Trophoblast cell (in vitro differentiated cells and primary cell): ENCODE data around the gene ABTB2.

ENCODE experiments used
- DNase-seq, 2 donors: peaks; one replicate each; pipeline ENCODE4 v3.0.0-alpha.2; 2016
- H2AFZ ChIP-seq: 2 replicates; pipeline ENCODE4 v1.6.1; 2013; ENCODE audit warnings: low read length, moderate library complexity, mild to moderate bottlenecking; ENCODE audit not compliant: insufficient read depth, poor library complexity
- H2AK5ac ChIP-seq: 2 replicates; pipeline ENCODE4 v1.6.1; 2013; ENCODE audit warnings: mild to moderate bottlenecking, low read length
- H2BK120ac ChIP-seq: 2 replicates; pipeline ENCODE4 v1.6.1; 2013; ENCODE audit warnings: low read length, mild to moderate bottlenecking, moderate library complexity; ENCODE audit not compliant: insufficient read depth, poor library complexity
- H2BK12ac ChIP-seq: 2 replicates; pipeline ENCODE4 v1.6.1; 2013; ENCODE audit warnings: mild to moderate bottlenecking, low read length, moderate library complexity
- H2BK5ac ChIP-seq: 2 replicates; pipeline ENCODE4 v1.6.1; 2013; ENCODE audit warnings: low read length, low read depth, moderate library complexity, mild to moderate bottlenecking; ENCODE audit not compliant: poor library complexity
- H3K14ac ChIP-seq: 2 replicates; pipeline ENCODE4 v1.6.1; 2013; ENCODE audit warnings: mild to moderate bottlenecking, low read length
- H3K18ac ChIP-seq: 2 replicates; pipeline ENCODE4 v1.6.1; 2013; ENCODE audit warnings: mild to moderate bottlenecking, low read length
- H3K23ac ChIP-seq: 2 replicates; pipeline ENCODE4 v1.6.1; 2013; ENCODE audit warnings: low read length
- H3K27ac ChIP-seq: 2 replicates; pipeline ENCODE4 v1.5.1; 2013; ENCODE audit warnings: low read depth, mild to moderate bottlenecking, inconsistent platforms, low read length, moderate library complexity
- H3K27me3 ChIP-seq: 2 replicates; pipeline ENCODE4 v1.6.1; 2013; ENCODE audit warnings: inconsistent platforms, mild to moderate bottlenecking, low read length, moderate library complexity; ENCODE audit not compliant: insufficient read depth
- H3K36me3 ChIP-seq, 2 experiments: 1 replicate in 1 of 2; 2 replicates in 1 of 2; pipeline ENCODE4 v1.6.1; 2013; ENCODE audit warnings: low read length in 2 of 2, mild to moderate bottlenecking in 2 of 2, moderate library complexity in 1 of 2; ENCODE audit not compliant: insufficient read depth in 2 of 2, control insufficient read depth in 1 of 2
- H3K4ac ChIP-seq: 2 replicates; pipeline ENCODE4 v1.6.1; 2013; ENCODE audit warnings: low read depth, mild to moderate bottlenecking, low read length, moderate library complexity
- H3K4me1 ChIP-seq, 2 experiments: 1 replicate in 1 of 2; 2 replicates in 1 of 2; pipeline ENCODE4 v1.6.1; 2013; ENCODE audit warnings: low read length in 2 of 2, mild to moderate bottlenecking in 2 of 2, moderate library complexity in 1 of 2; ENCODE audit not compliant: insufficient read depth in 2 of 2, control insufficient read depth in 1 of 2
- H3K4me2 ChIP-seq: 2 replicates; pipeline ENCODE4 v1.6.1; 2013; ENCODE audit warnings: inconsistent platforms, mild to moderate bottlenecking, low read length, moderate library complexity
- H3K4me3 ChIP-seq: 2 replicates; pipeline ENCODE4 v1.5.1; 2013; ENCODE audit warnings: mild to moderate bottlenecking, low read depth, low read length, inconsistent platforms
- H3K79me1 ChIP-seq: one replicate; pipeline ENCODE4 v1.6.1; 2013; ENCODE audit warnings: low read length
- H3K79me2 ChIP-seq: 2 replicates; pipeline ENCODE4 v1.6.1; 2013; ENCODE audit warnings: low read length, mild to moderate bottlenecking; ENCODE audit not compliant: control insufficient read depth, insufficient read depth, poor library complexity
- H3K9ac ChIP-seq: 2 replicates; pipeline ENCODE4 v1.6.1; 2013; ENCODE audit warnings: mild to moderate bottlenecking, low read length
- H3K9me3 ChIP-seq: 2 replicates; pipeline ENCODE4 v1.6.1; 2013; ENCODE audit warnings: low read depth, mild to moderate bottlenecking, control low read depth, inconsistent platforms, low read length; ENCODE audit not compliant: insufficient read depth
- H4K12ac ChIP-seq: 2 replicates; pipeline ENCODE4 v1.6.1; 2013; ENCODE audit warnings: low read depth, mild to moderate bottlenecking, low read length, moderate library complexity
- H4K8ac ChIP-seq: 2 replicates; pipeline ENCODE4 v1.6.1; 2013; ENCODE audit warnings: low read depth, mild to moderate bottlenecking, low read length, moderate library complexity
- H4K91ac ChIP-seq: one replicate; pipeline ENCODE4 v1.6.1; 2013; ENCODE audit warnings: low read depth, mild to moderate bottlenecking, low read length, moderate library complexity
- WGBS: extraction: QIAGEN DNeasy Blood & Tissue Kit; methylation state at CpG from one replicate; pipeline ENCODE4 v1.1.7; 2013; ENCODE audit warnings: missing lambda C conversion rate; ENCODE audit not compliant: insufficient read length, insufficient coverage; ENCODE audit errors: extremely low coverage; 5-methylcytosine and 5-hydroxymethylcytosine counted together

ABTB2 gene

DNA sequence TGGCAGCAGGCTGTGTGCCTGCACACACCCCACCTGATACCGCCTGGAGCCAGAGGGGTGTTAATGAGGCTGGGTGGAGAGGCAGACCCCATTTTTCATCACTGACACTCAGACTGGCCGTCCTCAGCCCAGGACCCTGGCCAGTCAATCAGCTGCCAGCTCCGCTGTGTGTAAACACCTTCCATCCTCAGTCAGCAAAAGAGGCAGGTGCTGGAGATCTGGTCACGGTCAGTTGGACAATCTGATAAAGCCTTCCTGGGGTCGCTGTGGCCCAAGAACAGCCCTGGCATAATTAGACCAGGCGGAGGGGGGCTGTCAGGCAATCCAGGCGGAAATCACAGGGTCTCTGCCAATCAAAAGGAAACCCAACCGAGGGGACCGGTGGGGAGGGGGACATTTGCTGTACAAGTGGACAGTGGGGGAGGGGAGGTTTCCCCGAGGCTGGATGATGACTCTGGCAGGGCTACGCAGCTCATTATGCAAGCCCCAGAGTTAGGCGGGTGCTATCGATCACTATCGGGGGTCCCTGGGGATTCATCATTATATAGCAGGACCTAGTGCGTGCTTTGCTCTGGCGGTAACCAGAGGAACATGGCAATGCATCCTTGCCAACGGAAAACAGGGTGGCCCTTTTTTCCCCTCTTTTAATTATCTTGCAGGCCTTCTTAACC, 72.9 kb downstream of the ABTB2 start:
- no peak overlapping the region for H2BK5ac ChIP-seq
- no peak overlapping the region for H2AK5ac ChIP-seq
- no peak for DNase-seq
- H3K27me3 ChIP-seq: no peaks in the 10 kb centered on the region
- H3K23ac ChIP-seq: no peak overlapping the region
- no peak overlapping the region for H4K91ac ChIP-seq
- H3K18ac ChIP-seq: no peak overlapping the region
- no peak overlapping the region for H3K4me2 ChIP-seq
- H2BK120ac ChIP-seq: no peak overlapping the region
- H4K8ac ChIP-seq: no peak overlapping the region
- peaks cover 4 to 5% of the 10 kb centered on the region in 2 experiments for H3K4me1 ChIP-seq
- H3K79me1 ChIP-seq: no peaks in the 10 kb centered on the region
- no peak overlapping the region for H3K4ac ChIP-seq
- H3K9ac ChIP-seq: no peak overlapping the region
- no peak overlapping the region for H3K27ac ChIP-seq
- no peak overlapping the region for H2BK12ac ChIP-seq
- no peaks in the 10 kb centered on the region for H3K79me2 ChIP-seq
- H3K14ac ChIP-seq: no peak overlapping the region
- H3K36me3 ChIP-seq: no peaks in the 10 kb centered on the region
- H3K9me3 ChIP-seq: no peaks in the 10 kb centered on the region
- H2AFZ ChIP-seq: no peak overlapping the region
- H3K4me3 ChIP-seq: no peak overlapping the region
- WGBS: no CpG with 5 or more reads among the region's 17 CpGs
- no peak overlapping the region for H4K12ac ChIP-seq

GRCh38 chr11:34284156-34284555, 73.7 kb downstream of the ABTB2 start:
- no peak overlapping the region for H3K14ac ChIP-seq
- H2BK120ac ChIP-seq: no peak overlapping the region
- H3K79me2 ChIP-seq: no peaks in the 10 kb centered on the region
- H3K4me3 ChIP-seq: no peak overlapping the region
- no peak overlapping the region for H2AK5ac ChIP-seq
- peaks cover 4 to 7% of the 10 kb centered on the region in 2 experiments for H3K4me1 ChIP-seq
- no peak overlapping the region for H4K12ac ChIP-seq
- no peak overlapping the region for H2BK12ac ChIP-seq
- no peaks in the 10 kb centered on the region for H3K9me3 ChIP-seq
- H3K9ac ChIP-seq: no peak overlapping the region
- H3K27ac ChIP-seq: no peak overlapping the region
- no peak overlapping the region for H3K18ac ChIP-seq
- no peak for DNase-seq
- H3K23ac ChIP-seq: no peak overlapping the region
- no peak overlapping the region for H4K8ac ChIP-seq
- H4K91ac ChIP-seq: no peak overlapping the region
- no peak overlapping the region for H2AFZ ChIP-seq
- H3K79me1 ChIP-seq: no peaks in the 10 kb centered on the region
- no peak overlapping the region for H3K4me2 ChIP-seq
- WGBS: no CpG with 5 or more reads among the region's 3 CpGs
- no peaks in the 10 kb centered on the region for H3K27me3 ChIP-seq
- no peaks in the 10 kb centered on the region for H3K36me3 ChIP-seq
- no peak overlapping the region for H2BK5ac ChIP-seq
- H3K4ac ChIP-seq: no peak overlapping the region

- Histone ChIP-seq H2BK5ac (no peak overlapping the region), H3K9me3 (no peaks in the 10 kb centered on the region), H3K36me3 (no peaks in the 10 kb centered on the region)
Measured at GRCh38 chr11:34280945-34281872, 76.6 kb downstream of the ABTB2 start.

DNA sequence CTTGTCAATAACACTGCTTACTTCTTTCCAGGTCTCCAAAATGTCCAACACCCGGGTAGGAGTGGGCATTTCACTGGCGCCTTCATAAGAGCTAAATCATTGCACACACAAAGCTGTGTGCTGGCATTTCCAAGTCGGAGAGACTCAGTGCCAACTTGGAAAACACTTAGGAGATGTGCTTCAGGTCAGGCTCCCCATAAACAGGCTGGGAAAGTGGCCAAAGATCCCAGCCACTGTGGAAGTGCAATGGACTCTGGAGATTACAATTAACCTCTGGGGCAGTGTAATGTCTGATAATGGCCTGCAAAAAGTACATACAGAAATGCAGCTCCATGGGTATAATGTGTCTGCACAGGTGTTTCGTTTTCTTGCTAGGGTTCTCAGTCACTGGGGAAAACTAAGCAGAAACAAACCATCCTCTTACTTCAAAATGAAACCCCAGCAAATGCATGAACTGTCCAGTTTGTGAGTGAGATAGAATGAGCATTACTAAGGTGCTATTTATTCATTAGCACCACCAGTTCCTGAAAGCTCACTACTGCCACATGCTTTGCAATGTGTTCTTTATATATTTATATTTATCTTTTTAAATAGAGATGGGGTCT, 79.0 kb downstream of the ABTB2 start:
- Histone ChIP-seq H4K8ac (no peak overlapping the region), H3K18ac (no peak overlapping the region), H3K4me3 (no peak overlapping the region), H3K14ac (no peak overlapping the region), H3K4me2 (no peak overlapping the region), H3K27me3 (no peaks in the 10 kb centered on the region), H3K79me1 (peaks cover 12% of the 10 kb centered on the region), H3K23ac (no peak overlapping the region), H2BK5ac (no peak overlapping the region), H3K36me3 (no peaks in the 10 kb centered on the region), H2AFZ (no peak overlapping the region), H3K9ac (no peak overlapping the region), H3K4me1 (peaks cover 17 to 22% of the 10 kb centered on the region in 2 experiments), H4K91ac (no peak overlapping the region), H3K79me2 (peaks cover 1% of the 10 kb centered on the region), H2AK5ac (no peak overlapping the region), H3K9me3 (no peaks in the 10 kb centered on the region), H3K27ac (no peak overlapping the region), H4K12ac (no peak overlapping the region), H3K4ac (no peak overlapping the region), H2BK12ac (no peak overlapping the region), H2BK120ac (no peak overlapping the region)
- no peak for DNase-seq
- WGBS: no CpG with 5 or more reads among the region's 4 CpGs

More at GRCh38 chr11:34280945-34281872, 76.6 kb downstream of the ABTB2 start:
- WGBS: no CpG with 5 or more reads among the region's 8 CpGs
- no peaks in the 10 kb centered on the region for H3K79me1 ChIP-seq
- no peak overlapping the region for H4K12ac ChIP-seq
- no peak overlapping the region for H2BK12ac ChIP-seq
- no peak overlapping the region for H3K23ac ChIP-seq
- no peak overlapping the region for H3K27ac ChIP-seq
- no peak overlapping the region for H3K4me3 ChIP-seq
- no peaks in the 10 kb centered on the region for H3K27me3 ChIP-seq
- H4K91ac ChIP-seq: no peak overlapping the region
- peaks cover 8 to 11% of the 10 kb centered on the region in 2 experiments for H3K4me1 ChIP-seq
- no peak overlapping the region for H3K14ac ChIP-seq
- no peaks in the 10 kb centered on the region for H3K79me2 ChIP-seq
- H2AK5ac ChIP-seq: no peak overlapping the region
- no peak overlapping the region for H2BK120ac ChIP-seq
- DNase-seq: no peak
- H3K9ac ChIP-seq: no peak overlapping the region
- no peak overlapping the region for H4K8ac ChIP-seq
- H3K4ac ChIP-seq: no peak overlapping the region
- H3K18ac ChIP-seq: no peak overlapping the region
- H3K4me2 ChIP-seq: no peak overlapping the region
- H2AFZ ChIP-seq: no peak overlapping the region
